ENCODE data around the gene CA9. TPM values are rescaled to one million over a fixed set of nuclear protein-coding genes. Genes with fewer than 3 reads are reported as not detected.

The CA9 gene
- total and polyA plus RNA-seq, 3 experiments from 2014 or later, result 0.75 TPM; not detected in 2

DNA sequence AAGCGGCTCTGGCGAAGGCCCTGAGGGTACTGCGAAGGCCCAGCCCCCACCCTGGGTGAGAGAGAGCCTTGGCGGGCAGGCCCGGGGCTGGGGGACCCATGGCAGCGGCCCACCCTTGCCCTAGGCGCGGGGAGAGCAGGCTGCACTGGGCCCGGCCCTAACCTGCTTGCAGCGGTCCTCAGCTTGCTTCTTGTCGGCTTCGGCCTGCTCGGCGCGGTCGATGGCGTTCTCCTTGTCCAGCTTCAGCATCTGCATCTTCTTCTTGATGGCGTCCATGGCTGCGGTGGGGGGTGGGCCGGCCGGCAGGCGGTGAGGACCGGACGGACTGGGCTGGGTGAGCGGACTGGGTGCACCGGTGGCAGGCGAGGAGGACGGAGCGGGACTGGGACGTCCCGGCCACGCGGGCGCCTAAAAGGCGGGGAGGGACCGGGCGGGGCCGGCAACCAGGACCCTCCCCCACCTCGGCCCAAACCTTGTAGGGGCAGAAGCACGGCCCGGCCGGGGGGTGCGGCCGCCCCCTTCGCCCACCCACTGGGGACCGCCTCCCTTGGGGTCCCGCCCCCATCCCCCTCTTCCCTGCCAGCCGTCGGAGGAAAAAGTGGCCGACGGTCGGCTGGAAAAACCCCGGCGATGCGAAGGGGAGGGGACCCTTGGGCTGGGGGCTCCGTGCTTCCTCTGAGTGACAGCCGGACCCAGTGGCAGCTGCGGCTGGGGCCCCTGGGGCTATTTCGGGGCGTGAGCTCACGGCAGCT lies 16.0 kb downstream of the CA9 start, which contains the start of gene TPM2:
Gene TPM2, minus strand, starts transcription at position 384 of the 752 bp plus-strand sequence. Its CDS starts 108 bp downstream, at position 276.
- Mint-ChIP-seq H3K4me3 (peak within 1 kb of the TSS; percentile 83 to 99 (median 89)), H3K27ac (peak within 1 kb of the TSS; percentile 15 to 94 (median 71)), H3K36me3 (no peaks in the 10 kb centered on the region), H3K9me3 (no peaks in the 10 kb centered on the region), H3K27me3 (no peaks in the 10 kb centered on the region), H3K4me1 (peaks cover 10 to 28% (median 18%) of the 10 kb centered on the region in 3 donors)
- Histone ChIP-seq H3K27ac (ENCODE audit: low read depth, low read length) (peak within 1 kb of the TSS; percentile 51), H3K4me1 (ENCODE audit: insufficient read depth, low read length) (peaks cover 6% of the 10 kb centered on the region), H3K27me3 (ENCODE audit: insufficient read depth, low read length, poor library complexity, severe bottlenecking) (no peaks in the 10 kb centered on the region), H3K36me3 (ENCODE audit: insufficient read depth, low read length) (no peaks in the 10 kb centered on the region), H3K9me3 (ENCODE audit: low read length) (no peaks in the 10 kb centered on the region), H3K4me3 (ENCODE audit: low read length) (peak within 1 kb of the TSS; percentile 67)
- POLR2A ChIA-PET, result interaction anchor here (1.2 to 1.3 kb wide), 3 partner anchors 32 to 72 kb away, joined by 3 to 6 read pairs (median 3); partner anchors contain the start of genes CCDC107, CD72 and RMRP
- no peak for DNase-seq
- CTCF ChIA-PET, result interaction anchor here (1.5 to 2.6 kb wide), 3 partner anchors 32 to 85 kb away, joined by 3 to 12 read pairs (median 3); partner anchors contain the start of genes CCDC107, RMRP and TESK1

GRCh38 chr9:35690294-35690613 lies 16.5 kb downstream of the CA9 start:
- no peak for DNase-seq
- Histone ChIP-seq H3K36me3 (ENCODE audit: insufficient read depth, low read length) (no peaks in the 10 kb centered on the region), H3K4me3 (ENCODE audit: low read length) (peak overlapping the region; percentile 28), H3K27me3 (ENCODE audit: insufficient read depth, low read length, poor library complexity, severe bottlenecking) (no peaks in the 10 kb centered on the region), H3K9me3 (ENCODE audit: low read length) (no peaks in the 10 kb centered on the region), H3K27ac (ENCODE audit: low read depth, low read length) (no peak overlapping the region), H3K4me1 (ENCODE audit: insufficient read depth, low read length) (peaks cover 6% of the 10 kb centered on the region)
- Mint-ChIP-seq H3K4me1 (peaks cover 10 to 28% (median 18%) of the 10 kb centered on the region in 3 donors), H3K36me3 (no peaks in the 10 kb centered on the region), H3K27me3 (no peaks in the 10 kb centered on the region), H3K27ac (peak overlapping the region in 3 of 8 donors; percentile 66 to 94 (median 79)), H3K9me3 (no peaks in the 10 kb centered on the region), H3K4me3 (peak overlapping the region; percentile 73 to 97 (median 88))
- ChIA-PET POLR2A (interaction anchor here (0.7 to 1.3 kb wide), 4 partner anchors 31 to 73 kb away, joined by 3 to 6 read pairs (median 4); partner anchors contain the start of genes CCDC107, CD72 and RMRP), CTCF (interaction anchor here (1.5 to 2.6 kb wide), 3 partner anchors 33 to 85 kb away, joined by 3 to 12 read pairs (median 3); partner anchors contain the start of genes CCDC107, RMRP and TESK1)

GRCh38 chr9:35690614-35691333 lies 17.0 kb downstream of the CA9 start:
- Mint-ChIP-seq H3K4me3 (peak overlapping the region; percentile 83 to 99 (median 89)), H3K27ac (peak overlapping the region; percentile 15 to 93 (median 83)), H3K9me3 (no peaks in the 10 kb centered on the region), H3K27me3 (no peaks in the 10 kb centered on the region), H3K36me3 (no peaks in the 10 kb centered on the region), H3K4me1 (peaks cover 10 to 28% (median 18%) of the 10 kb centered on the region in 3 donors)
- Histone ChIP-seq H3K4me1 (ENCODE audit: insufficient read depth, low read length) (peaks cover 6% of the 10 kb centered on the region), H3K4me3 (ENCODE audit: low read length) (peak overlapping the region; percentile 67), H3K9me3 (ENCODE audit: low read length) (no peaks in the 10 kb centered on the region), H3K27me3 (ENCODE audit: insufficient read depth, low read length, poor library complexity, severe bottlenecking) (no peaks in the 10 kb centered on the region), H3K27ac (ENCODE audit: low read depth, low read length) (peak overlapping the region; percentile 51), H3K36me3 (ENCODE audit: insufficient read depth, low read length) (no peaks in the 10 kb centered on the region)
- CTCF ChIA-PET, result interaction anchor here (1.1 to 8.6 kb wide), 9 partner anchors 21 to 86 kb away, joined by 3 to 87 read pairs (median 3); partner anchors contain the start of genes CCDC107, CREB3, RMRP and TESK1
- POLR2A ChIA-PET, result interaction anchor here (0.6 to 1.3 kb wide), 5 partner anchors 31 to 97 kb away, joined by 3 to 6 read pairs (median 4); partner anchors contain the start of genes CCDC107, CD72 and RMRP
- peak; percentile 16 to 55 (median 23) for DNase-seq

GRCh38 chr9:35691334-35691650 lies 17.6 kb downstream of the CA9 start:
- ChIA-PET CTCF (interaction anchor here (1.0 to 8.6 kb wide), 11 partner anchors 21 to 86 kb away, joined by 3 to 87 read pairs (median 3); partner anchors contain the start of genes ARHGEF39, CCDC107, CREB3 and RMRP), POLR2A (interaction anchor here (0.6 to 1.2 kb wide), 2 partner anchors 74 to 98 kb away, joined by 3 to 4 read pairs; partner anchors contain the start of gene CD72)
- no peak for DNase-seq
- Histone ChIP-seq H3K27me3 (ENCODE audit: insufficient read depth, low read length, poor library complexity, severe bottlenecking) (no peaks in the 10 kb centered on the region), H3K36me3 (ENCODE audit: insufficient read depth, low read length) (no peaks in the 10 kb centered on the region), H3K4me3 (ENCODE audit: low read length) (peak overlapping the region; percentile 67), H3K4me1 (ENCODE audit: insufficient read depth, low read length) (peaks cover 6% of the 10 kb centered on the region), H3K27ac (ENCODE audit: low read depth, low read length) (peak overlapping the region; percentile 51), H3K9me3 (ENCODE audit: low read length) (no peaks in the 10 kb centered on the region)
- Mint-ChIP-seq H3K4me3 (peak overlapping the region; percentile 83 to 99 (median 89)), H3K4me1 (peaks cover 11 to 30% (median 18%) of the 10 kb centered on the region in 3 donors), H3K27me3 (no peaks in the 10 kb centered on the region), H3K9me3 (no peaks in the 10 kb centered on the region), H3K36me3 (no peaks in the 10 kb centered on the region), H3K27ac (peak overlapping the region; percentile 15 to 93 (median 83))

DNA sequence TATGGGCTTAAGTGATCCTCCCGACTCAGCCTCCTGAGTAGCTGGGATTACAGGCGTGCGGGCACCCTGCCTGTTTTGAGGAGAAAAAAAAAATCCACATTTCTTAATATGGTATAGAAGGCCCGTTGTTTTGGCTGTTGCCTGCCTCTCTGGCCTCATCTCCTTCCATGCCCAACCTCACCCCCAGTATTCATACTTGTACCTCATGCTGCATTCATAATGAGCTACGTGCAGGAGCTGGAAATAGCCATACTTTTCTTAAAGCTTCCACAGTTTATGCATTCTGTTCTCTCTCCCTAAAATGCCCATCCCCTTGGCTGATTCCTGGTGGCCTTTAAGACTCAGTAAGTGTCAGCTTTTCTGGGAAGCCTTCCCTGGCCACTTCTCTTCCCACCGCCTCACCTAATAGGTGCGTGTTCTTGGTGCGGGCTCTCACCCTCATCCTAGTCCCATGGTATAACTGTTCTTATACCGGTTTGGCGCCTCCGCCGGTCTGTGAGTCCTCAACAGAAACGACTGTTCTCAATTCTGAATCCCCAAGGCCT lies 18.1 kb downstream of the CA9 start:
- H3K4me1 Mint-ChIP-seq, result peaks cover 17 to 35% (median 23%) of the 10 kb centered on the region in 3 donors
- no peaks in the 10 kb centered on the region for H3K27me3 Mint-ChIP-seq
- DNase-seq, result no peak
- H3K36me3 Mint-ChIP-seq, result peaks cover 0 to 4% (median 0%) of the 10 kb centered on the region in 3 donors
- H3K27ac ChIP-seq (ENCODE audit: low read depth, low read length), result peak overlapping the region; percentile 51
- peak overlapping the region; percentile 15 to 93 (median 77) for H3K27ac Mint-ChIP-seq
- CTCF ChIA-PET, result interaction anchor here (1.0 to 8.6 kb wide), 10 partner anchors 22 to 82 kb away, joined by 3 to 87 read pairs (median 4); partner anchors contain the start of genes ARHGEF39, CCDC107, CREB3 and RMRP
- H3K9me3 ChIP-seq (ENCODE audit: low read length), result no peaks in the 10 kb centered on the region
- H3K4me3 ChIP-seq (ENCODE audit: low read length), result no peak overlapping the region
- POLR2A ChIA-PET, result interaction anchor here (0.6 to 1.4 kb wide), 3 partner anchors 27 to 98 kb away, joined by 3 to 6 read pairs (median 4); no protein-coding TSS in a partner anchor
- H3K4me1 ChIP-seq (ENCODE audit: insufficient read depth, low read length), result peaks cover 6% of the 10 kb centered on the region
- H3K36me3 ChIP-seq (ENCODE audit: insufficient read depth, low read length), result peaks cover 2% of the 10 kb centered on the region
- peak overlapping the region; percentile 83 to 99 (median 89) for H3K4me3 Mint-ChIP-seq
- H3K27me3 ChIP-seq (ENCODE audit: insufficient read depth, low read length, poor library complexity, severe bottlenecking), result no peaks in the 10 kb centered on the region
- H3K9me3 Mint-ChIP-seq, result no peaks in the 10 kb centered on the region

GRCh38 chr9:35695943-35696401 lies 22.2 kb downstream of the CA9 start:
- Mint-ChIP-seq H3K9me3 (no peaks in the 10 kb centered on the region), H3K4me3 (peak overlapping the region in 1 of 7 donors; percentile 17), H3K4me1 (peaks cover 14 to 20% (median 19%) of the 10 kb centered on the region in 3 donors), H3K27ac (peak overlapping the region in 6 of 8 donors; percentile 74 to 94 (median 82)), H3K36me3 (peaks cover 0 to 7% (median 0%) of the 10 kb centered on the region in 3 donors), H3K27me3 (no peaks in the 10 kb centered on the region)
- POLR2A ChIA-PET, result interaction anchor here (0.8 to 1.6 kb wide), 6 partner anchors 29 to 187 kb away, joined by 3 to 11 read pairs (median 4); partner anchors contain the start of genes CCDC107 and RMRP
- Histone ChIP-seq H3K9me3 (ENCODE audit: low read length) (no peaks in the 10 kb centered on the region), H3K36me3 (ENCODE audit: insufficient read depth, low read length) (peaks cover 41% of the 10 kb centered on the region), H3K4me3 (ENCODE audit: low read length) (no peak overlapping the region), H3K4me1 (ENCODE audit: insufficient read depth, low read length) (peaks cover 6% of the 10 kb centered on the region), H3K27me3 (ENCODE audit: insufficient read depth, low read length, poor library complexity, severe bottlenecking) (no peaks in the 10 kb centered on the region), H3K27ac (ENCODE audit: low read depth, low read length) (no peak overlapping the region)
- no peak for DNase-seq
- CTCF ChIA-PET, result interaction anchor here (0.9 to 8.6 kb wide), 30 partner anchors 8 to 142 kb away, joined by 3 to 87 read pairs (median 11); partner anchors contain the start of genes ARHGEF39, CCDC107, CD72 and CREB3
